ENCODE measurements around the gene SYTL2.

Gene SYTL2

DNA sequence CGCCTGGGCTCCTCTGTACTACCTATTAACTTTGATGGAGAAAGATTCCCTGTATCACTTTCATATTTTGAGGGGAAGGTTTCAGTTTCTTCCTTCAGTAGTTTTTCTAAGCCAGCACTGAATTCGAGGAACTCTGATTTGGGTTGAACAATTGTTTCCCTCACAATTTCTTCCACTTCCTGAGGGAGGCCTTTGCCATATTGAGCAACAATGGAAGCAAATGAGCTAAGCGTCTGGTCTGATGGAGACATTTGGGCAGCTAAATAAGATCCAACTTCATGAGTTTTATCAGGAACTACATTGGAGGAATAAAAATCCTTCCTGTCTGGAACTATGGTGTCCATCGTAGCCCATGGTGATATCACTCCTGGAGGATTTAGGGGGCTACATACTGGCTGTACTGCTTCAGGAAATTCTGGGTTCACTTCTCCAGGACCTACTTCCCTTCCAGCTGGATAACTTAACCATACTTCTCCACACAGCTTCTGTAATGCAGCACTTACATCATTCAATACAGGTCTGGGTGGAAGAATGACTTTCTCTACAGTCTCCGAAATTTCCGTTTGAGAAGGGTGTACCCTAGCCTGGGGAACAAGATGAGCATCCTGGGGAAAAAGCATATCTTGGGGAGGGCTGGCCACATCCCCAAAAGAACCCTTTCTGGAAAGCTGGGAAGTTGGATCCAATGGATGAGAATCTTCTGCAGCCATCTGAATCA, 86.0 kb downstream of the SYTL2 start:
- no peak for DNase-seq

DNA sequence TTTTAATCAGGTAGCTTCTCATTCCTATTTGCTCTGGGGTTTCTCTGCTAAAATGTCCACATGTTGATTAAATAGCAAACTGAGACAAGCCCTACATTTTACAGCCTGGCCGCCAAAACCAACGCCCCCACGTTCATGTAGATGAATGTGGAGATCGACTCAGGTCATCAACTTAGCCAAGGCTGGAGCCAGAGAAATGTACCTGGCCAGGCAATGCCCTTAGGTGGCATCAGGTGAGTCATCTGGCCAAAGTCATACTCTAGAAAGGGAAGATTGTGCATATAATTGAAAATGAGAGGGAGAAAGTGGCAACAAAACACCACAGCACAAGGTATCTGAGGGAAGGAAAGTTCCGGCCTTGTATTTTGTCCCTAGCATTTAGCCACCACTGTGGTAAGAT, 87.9 kb downstream of the SYTL2 start:
- DNase-seq: no peak

DNA sequence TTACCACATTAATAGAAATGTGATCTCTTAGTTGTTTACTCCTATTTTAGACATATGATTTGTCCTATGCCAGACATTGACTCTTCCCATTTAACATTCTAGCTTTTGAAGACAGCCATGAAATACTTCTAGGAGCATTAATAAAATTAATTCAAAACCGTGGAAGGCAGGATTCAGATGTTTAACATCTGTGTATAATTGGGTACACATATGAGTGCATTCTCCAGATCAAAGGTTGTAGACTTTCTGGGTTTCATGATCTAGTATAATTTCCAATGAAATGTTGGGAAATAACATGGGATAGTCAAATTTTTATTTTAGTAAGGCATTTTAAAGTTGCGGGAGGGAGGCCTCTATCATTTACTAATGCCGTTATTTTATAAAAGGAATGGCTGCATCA, 89.8 kb downstream of the SYTL2 start:
- no peak for DNase-seq

DNA sequence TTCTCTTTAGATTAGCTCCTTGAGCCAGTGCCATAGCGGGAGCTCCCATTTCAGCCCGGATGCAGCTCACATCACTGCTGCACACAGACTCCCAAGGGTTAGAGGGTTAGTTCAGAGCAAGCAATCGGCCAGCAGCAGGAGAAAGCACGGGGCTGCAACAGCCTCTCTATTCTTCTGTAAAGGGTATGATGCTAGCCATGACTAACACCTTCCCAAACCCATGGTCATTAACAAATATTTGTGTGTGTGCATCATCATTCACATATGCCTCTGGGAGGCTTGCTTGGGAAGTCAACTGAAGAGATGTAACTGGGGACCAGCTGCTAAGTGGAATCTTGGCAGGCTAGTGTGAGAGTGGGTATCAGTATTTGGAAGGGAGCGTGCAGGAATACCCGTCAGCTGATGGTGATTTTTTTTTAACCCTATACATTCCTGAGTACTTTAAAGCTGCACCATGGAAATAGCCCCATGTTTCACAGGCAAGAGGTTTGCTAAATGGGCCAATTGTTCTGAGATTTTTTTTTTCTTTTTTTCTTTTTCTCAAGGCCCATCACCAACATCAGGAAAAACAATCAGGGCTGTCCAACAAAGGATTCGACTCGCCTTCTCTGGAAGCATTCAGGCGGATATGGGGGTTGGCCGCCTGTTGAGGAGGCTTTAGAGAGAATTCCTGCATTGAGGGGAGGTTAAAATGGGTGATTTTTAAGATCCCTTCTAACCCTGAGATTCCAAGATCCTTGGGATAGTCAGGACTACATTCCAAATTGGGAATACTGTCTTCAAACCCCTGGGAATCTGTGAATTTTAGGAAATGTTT, 91.7 kb downstream of the SYTL2 start:
- DNase-seq: peak; percentile 90

- DNase-seq: no peak
Measured at GRCh38 chr11:85718126-85718943, 92.6 kb downstream of the SYTL2 start.

GRCh38 chr11:85717429-85717828, 93.5 kb downstream of the SYTL2 start:
- no peak for DNase-seq

DNA sequence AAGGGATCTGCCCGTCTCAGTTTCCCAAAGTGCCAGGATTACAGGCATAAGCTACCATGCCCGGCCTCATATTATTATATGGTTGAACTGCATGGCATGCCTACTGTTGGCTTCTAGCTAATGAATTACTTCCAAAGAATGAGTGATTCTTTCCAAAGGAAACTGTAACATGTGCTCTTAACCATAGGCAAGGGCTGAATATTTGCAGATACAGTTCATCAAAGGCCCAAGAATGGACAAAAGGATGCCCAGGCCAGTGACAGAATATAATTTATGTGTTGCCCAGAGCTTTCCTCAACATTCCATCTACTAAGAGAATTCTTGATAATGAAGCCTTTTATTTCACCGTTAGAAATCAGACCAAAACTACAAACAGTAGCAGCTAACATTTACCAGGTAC, 98.0 kb downstream of the SYTL2 start:
- DNase-seq: no peak

DNA sequence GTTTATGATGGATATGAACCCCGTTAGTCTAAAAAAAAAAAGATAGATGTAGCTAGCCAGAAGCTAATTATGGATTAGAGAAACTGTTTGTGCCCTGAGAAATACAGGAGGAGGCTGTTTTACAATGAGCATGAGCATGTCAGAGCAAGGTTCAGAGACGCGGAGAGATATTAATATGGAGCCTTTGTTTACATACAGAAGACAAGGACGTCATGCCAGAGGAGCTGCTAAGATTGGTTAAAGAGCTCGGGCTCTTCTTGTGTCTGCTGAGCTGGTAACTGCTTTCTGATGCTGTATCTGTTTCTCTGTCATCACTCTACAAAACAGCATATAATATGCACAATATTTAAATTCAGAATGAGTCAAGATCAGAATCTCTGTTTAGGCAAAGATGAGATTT, 100.0 kb downstream of the SYTL2 start:
- DNase-seq: peak; percentile 14

DNA sequence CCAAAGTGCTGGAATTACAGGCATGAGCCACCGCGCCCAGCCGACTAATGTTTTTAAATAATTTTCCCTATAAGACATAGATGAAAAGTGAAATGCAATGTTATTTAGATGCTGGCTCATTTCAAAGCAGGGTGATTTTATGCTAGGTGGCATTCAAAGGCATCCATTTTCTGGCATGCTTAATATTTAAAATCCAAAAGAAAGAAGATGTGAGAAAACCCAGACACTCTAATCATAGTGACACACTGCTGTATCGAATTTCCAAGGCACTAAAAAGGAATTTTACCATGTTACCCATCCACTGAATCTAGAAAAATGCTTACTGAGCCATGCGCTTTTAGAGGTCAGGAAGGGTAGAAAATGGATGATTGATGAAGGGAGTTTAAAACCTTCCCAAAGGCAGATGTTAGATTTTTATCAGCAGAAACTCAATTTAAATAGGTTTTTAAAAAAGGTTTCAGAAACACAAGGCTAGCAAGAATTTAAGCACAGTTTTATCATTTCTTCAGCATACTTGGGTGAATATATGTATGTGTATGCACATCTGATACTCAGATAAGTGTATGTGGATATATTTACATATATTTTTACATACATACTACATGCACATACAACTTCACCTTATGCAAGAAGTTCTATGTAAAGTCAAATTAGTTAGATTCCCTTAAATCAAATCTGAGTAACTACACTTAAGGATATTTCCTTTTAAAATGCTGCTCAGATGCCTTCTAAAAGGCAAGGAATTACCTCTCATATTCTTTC, 100.8 kb downstream of the SYTL2 start:
- DNase-seq: peak; percentile 10

DNA sequence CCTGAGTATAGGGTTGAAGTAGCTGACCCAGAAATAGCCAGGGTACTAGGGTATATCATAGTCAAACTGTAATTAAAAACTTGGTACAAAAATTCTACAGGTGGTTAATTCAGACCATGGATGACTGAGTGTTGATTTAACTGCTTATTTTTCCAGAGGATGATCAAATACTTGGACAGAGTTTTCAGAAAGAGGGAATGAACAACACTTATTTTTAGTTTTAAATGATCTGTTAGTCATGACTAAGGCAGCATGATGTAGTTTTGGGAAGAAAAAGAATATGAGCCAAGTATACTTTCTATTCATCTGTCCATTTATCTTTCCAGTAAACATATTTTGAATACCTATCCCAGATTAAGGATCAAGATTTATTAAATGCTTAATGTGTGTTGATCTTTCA, 105.1 kb downstream of the SYTL2 start:
- no peak for DNase-seq

- no peak for DNase-seq
Measured at GRCh38 chr11:85704967-85705366, 106.0 kb downstream of the SYTL2 start.

- no peak for DNase-seq
Measured at GRCh38 chr11:85699957-85700741, 110.8 kb downstream of the SYTL2 start.

GRCh38 chr11:85698195-85698594, 112.7 kb downstream of the SYTL2 start:
- DNase-seq: no peak

- no peak for DNase-seq
Measured at GRCh38 chr11:85697747-85698146, 113.2 kb downstream of the SYTL2 start.

- no peak for DNase-seq
Measured at GRCh38 chr11:85695546-85695945, 115.4 kb downstream of the SYTL2 start.

GRCh38 chr11:85694385-85694980, 116.5 kb downstream of the SYTL2 start:
- peak; percentile 45 for DNase-seq

GRCh38 chr11:85685820-85686459, 125.0 kb downstream of the SYTL2 start, which contains the start of gene CCDC89:
Gene CCDC89 (minus strand): TSS chr11:85686195. CDS start chr11:85686130, 65 bp downstream.
- DNase-seq: peak; percentile 83

- peak; percentile 66 for DNase-seq
Measured at GRCh38 chr11:85685125-85685819, 125.7 kb downstream of the SYTL2 start.

GRCh38 chr11:85682330-85683305, 128.3 kb downstream of the SYTL2 start:
- peak; percentile 90 for DNase-seq
